GM21619 (cell line): ENCODE results near the gene RDH16.
"Not testable (repeated sequence)": the region's sequence is repeated elsewhere in the genome, so short reads cannot be mapped to it uniquely, and the experiment has no call there.

ENCODE experiments used
- ATAC-seq: cut with Tn5 transposase; IDR thresholded peaks from one replicate; pipeline ENCODE4 v1.9.1; 2021; ENCODE audit not compliant: unreplicated experiment

RDH16 gene

DNA sequence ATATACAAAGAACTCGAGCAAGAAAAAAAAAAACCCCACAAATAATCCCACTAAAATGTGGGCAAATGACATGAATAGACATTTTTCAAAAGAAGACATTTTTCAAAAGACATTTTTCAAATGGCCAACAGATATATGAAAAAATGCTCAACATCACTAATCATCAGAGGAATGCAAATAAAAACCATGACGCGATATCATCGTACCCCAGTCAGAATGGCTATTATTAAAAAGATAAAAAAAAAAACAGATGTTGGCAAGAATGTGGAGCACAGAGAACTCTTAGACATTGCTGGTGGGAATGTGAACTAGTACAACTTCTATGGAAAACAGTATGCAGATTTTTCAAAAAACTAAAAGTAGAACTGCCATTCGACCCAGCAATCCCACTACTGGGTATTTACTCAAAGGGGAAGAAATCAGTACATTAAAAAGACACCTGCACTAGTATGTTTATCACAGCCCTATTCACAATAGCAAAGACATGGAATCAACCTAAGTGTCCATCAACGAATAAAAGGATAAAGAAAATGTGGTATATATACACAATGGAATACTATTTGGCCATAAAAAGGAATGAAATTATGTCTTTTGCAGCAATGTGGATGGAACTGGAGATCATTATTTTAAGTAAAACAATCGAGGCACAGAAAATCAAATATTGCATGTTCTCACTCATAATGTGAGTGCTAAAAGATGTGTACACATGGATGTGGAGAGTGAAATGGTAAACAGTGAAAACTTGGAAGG, 32.6 kb upstream of the RDH16 start:
- no peak for ATAC-seq

DNA sequence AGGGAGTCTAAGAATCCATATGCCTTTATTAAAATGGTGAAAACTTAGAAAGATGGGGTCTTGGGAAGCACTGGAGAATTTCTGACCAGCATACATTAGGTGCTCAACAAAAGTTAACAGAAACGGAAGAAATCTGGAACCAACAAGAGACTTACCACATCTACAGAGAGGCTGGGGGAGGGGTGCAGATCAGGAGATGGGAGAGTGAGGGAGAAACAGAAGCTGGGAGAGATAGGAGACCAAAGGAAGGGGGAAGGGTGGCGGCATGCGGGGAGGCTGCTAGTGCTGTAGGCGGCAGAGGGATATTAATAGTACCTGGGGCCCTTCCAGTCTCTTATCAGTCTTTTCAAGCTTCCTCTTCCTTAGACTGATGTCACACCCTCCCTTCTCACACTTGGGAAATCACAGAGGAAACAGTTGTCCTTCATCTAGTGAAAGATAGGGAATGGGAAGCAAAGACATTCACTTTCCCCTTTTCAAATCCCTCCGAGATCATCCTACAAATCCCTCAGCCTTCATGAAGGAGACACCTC, 30.9 kb upstream of the RDH16 start:
- ATAC-seq = no peak

DNA sequence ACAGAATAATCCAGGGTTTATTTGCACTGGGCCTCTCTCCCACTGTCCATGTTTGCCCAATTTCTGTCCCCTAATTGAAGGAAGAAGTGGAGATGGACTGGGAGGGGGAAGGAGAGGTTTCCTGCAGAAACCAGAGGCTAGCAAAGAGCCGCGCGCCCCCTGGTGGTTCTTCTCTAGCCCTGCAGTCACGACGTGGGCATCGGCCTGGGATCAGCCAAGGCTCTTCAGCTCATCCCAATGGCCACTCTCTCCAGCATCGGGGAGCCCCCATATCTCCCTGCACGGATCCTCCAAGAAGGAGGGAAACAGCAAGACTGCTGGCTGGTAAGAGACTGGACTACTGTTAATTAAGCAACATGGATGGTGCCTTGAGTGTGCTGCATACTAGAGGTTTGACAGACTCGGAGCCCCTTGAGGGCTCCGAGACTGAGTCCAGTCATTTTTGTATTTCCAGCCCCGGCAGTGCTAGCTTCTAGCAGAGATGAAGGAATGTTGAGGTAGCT, 30.2 kb upstream of the RDH16 start:
- ATAC-seq = no peak

DNA sequence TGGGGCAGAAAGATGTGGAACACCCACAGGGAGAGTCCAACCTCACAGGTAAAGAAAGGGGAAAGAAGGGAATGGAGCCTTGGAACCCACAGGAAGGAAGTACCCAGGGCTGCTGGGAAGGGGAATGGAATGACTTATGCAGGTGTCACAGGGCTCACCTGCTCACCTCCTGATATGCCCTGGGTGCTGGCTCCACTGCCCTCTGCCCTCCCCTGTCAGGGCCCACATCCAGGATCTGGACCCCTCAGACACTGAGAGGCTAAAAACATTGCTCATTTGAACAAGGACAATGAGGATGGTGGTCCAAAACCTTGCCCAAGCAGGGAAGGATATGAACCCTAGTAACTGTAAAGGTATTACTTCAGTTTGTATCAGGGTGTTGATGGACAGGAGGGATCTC, 29.6 kb upstream of the RDH16 start:
- ATAC-seq = no peak

DNA sequence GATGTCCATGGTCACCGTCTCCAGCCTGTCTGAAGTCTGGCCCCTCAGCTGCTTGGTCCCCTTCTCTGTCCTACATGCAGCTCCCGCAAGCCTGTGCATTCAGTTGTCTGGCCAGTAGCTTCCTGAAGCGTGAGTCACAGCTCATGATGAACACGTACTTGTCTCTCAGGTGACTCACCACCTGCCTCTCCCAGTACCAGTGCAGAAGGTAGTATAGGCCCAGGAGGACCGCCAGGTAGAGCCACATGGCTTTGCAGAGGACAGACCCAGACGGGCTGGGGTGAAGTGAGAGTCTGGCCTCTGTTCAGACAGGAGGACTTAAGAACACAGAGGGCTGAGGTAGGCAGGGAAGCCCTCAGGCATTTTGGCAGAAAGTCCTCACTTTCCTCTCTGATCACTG, 28.3 kb upstream of the RDH16 start:
- ATAC-seq = not testable (repeated sequence)

DNA sequence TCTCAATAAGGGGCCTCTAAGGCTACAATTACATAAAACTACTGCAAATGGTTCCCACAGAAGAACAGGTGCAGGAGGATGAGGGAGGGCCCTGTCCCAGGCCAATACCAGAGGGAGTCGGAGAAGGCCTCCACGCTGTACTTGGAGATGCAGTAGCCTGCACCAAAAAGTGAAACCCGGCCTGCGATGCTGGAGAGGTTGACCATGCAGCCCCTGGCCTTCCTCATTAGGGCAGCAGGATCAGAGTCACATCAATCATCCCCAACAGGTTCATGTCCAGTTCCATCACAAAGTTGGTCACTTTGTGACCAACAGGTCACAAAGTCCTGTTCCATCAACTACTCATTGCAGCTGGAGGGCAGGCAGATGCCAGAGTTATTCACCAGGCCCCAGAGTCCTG, 26.0 kb upstream of the RDH16 start:
- ATAC-seq = no peak

DNA sequence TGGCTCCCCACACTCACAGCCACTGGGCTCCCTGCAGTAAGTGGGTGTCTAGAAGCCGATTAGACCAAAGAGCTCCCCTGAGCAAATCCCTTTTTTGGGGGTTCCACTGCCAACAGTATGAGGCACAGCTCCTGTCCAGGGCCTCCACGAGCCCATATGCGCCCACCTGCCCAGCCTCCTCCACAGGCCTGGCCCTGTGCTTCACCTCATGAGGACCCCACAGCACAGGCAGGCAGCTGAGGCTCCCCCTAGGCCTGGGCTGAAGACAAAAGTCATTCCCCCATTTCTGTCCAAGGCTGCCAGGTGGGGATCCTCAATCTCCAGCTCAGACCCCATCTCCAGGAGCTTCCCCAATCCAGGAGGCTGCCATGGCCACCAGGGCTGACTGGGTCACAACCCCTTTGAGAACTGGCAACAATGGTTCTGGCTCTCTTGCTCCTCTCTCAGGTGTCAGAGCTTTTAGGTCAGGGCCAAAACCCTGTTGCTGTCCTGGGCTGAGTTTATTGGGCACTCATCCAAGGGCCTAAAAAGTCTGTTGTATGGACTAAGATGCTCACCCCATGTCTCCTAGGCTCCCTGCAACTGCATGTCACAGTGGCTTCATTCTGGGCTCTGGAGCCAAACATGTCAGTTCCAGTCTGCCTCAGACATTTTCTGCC, 25.3 kb upstream of the RDH16 start:
- ATAC-seq = not testable (repeated sequence)

DNA sequence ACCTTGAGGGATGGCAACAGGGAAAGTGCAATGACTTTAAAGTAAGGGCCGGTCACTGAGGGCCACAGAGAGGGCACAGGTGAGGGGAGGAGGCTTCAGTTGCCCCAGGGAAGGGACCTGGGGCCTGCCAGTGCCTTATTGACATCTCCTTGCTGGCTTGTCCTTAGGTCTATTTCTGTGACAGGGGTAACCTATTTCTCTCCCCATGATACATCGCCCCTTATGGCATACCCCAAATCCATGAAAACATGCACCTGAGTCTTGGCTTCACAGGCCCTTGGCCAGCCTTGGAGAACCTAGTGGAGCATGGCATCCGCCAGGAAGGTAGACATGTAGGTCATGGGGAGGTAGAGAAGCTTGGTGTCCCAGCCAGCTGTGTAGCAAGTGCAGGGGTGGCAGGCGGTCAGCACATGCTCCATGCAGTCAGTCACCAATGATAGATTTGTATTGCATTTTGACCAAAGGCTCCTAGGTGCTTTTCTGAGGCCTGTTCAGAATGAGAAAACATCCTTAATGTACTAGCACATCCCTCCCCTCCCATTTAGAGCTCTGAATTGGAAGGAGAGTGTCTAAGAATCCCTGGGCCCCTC, 23.6 kb upstream of the RDH16 start:
- ATAC-seq = no peak

DNA sequence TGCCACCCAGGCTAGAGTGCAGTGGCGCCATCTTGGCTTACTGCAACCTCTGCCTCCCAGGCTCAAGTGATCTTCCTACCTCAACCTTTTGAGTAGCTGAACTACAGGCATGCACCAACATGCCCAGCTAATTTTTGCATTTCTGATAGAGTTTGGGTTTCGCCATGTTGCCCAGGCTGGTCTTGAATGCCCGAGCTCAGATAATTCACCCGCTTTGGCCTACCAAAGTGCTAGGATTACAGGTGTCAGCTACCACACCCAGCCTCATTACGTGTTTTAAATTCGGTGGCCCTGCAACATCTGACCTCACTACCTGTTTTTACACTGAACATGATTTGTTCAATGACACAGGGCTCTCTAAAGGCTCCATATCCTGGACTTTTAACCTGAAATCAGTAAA, 22.9 kb upstream of the RDH16 start:
- ATAC-seq = no peak

DNA sequence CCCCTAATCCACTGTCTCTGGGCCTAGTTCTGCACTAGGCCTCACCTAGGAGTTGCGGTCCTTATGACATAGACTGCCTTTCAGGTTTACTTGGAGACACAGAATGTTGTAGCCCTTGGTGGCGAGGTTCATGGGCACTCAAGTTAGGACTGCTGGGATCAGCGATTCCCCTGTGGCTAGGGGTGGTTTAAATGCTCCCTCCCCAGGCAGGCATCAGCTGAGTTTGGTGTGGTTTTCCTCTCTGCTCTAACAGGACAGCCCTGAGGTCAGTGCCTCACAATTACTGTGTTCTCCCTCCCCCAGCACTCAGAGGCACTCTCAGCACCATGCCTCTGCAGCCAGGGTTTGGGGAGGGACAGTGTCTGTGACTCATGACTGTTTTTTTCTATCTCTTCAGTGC, 22.2 kb upstream of the RDH16 start:
- no peak for ATAC-seq

DNA sequence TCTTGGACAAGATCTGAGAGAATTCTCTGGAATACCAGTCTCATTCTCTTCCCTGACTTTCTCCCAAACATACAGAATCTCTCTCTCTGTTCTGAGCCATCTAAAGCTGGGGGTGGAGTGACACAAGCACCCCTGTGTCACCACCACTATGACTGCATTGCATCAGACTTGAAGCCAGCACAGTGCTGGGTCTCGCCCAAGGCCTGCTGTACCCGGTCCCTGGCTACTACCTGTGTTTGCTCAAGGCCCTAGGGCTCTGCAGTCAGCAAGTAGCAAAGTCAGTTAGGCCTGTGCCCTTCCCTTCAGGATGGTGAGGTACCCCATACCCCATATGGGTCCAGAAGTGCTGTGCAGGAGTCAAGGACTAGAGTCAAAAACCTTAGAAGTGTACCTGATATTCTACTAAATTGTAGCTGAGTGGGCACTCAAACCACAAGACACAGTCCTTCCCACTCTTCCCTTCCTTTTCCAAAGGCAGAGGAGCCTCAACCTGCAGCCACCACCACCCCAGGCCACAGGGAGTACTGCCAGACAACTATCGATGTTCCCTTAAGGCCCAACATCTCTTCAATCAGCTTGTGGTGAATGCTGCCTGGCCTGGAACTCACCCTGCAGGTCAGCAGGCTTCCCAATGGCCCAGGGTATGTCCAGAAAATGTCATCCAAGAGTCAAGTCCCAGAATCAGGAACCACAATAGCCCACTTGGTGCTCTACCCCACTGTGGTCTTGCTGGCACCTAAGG, 21.2 kb upstream of the RDH16 start:
- ATAC-seq = no peak

DNA sequence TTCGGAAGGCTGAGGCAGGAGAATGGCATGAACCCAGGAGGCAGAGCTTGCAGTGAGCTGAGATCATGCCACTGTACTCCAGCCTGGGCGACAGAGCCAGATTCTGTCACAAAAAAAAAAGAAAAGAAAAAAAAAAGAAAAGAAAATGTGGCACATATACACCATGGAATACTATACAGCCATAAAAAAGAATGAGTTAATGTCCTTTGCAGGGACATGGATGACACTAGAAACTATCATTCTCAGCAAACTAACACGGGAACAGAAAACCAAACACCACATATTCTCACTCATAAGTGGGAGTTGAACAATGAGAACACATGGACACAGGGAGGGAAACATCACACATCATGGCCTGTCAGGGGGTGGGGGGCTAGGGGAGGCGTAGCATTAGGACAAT, 20.0 kb upstream of the RDH16 start:
- not testable (repeated sequence) for ATAC-seq

DNA sequence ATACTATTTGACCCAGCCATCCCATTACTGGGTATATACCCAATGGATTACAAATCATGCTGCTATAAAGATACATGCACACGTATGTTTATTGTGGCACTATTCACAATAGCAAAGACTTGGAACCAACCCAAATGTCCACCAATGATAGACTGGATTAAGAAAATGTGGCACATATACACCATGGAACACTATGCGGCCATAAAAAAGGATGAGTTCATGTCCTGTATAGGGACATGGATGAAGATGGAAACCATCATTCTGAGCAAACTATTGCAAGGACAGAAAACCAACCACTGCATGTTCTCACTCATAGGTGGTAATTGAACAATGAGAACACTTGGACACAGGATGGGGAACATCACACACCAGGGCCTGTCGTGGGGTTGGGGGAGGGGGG, 16.8 kb upstream of the RDH16 start:
- ATAC-seq = not testable (repeated sequence)

DNA sequence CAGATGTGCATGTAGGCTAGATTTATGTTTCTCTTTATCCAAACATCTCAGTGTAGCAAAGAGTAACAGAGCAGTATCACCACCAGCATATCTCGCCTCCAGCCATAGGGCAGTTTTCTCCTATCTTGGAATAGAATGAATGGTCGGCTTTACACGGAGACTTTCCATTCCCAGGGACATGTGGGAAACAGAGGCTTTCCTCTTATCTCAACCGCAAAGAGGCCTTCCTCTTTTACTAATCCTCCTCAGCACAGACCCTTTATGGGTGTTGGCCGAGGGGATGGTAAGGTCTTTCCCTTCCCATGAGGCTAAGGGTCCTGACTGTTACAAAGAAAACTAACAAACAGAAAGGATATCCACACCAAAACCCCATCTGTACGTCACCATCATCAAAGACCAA, 11.5 kb upstream of the RDH16 start:
- not testable (repeated sequence) for ATAC-seq

DNA sequence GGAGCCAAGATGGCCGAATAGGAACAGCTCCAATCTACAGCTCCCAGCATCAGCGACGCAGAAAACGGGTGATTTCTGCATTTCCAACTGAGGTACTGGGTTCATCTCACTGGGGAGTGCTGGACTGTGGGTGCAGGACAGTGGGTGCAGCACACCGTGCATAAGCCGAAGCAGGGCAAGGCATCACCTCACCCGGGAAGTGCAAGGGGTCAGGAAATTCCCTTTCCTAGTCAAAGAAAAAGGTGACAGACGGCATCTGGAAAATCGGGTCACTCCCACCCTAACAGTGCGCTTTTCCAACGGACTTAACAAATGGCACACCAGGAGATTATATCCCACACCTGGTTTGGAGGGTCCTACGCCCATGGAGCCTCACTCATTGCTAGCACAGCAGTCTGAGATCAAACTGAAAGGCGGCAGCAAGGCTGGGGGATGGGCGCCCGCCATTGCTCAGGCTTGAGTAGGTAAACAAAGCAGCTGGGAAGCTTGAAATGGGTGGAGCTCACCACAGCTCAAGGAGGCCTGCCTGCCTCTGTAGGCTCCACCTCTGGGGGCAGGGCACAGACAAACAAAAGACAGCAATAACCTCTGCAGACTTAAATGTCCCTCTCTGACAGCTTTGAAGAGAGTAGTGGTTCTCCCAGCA, 8.7 kb upstream of the RDH16 start:
- not testable (repeated sequence) for ATAC-seq

DNA sequence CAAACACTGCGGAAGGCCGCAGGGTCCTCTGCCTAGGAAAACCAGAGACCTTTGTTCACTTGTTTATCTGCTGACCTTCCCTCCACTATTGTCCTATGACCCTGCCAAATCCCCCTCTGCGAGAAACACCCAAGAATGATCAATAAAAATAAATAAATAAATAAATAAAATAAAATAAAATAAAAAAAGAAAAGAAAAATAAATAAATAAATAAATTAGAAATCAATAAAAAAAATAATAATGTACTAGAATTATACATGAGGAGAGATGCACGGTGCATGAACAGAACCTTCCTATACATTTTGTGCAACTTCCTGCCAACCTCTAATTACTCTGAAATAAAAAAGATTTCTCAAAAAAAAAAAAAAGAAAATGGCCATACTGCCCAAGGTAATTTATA, 7.7 kb upstream of the RDH16 start:
- ATAC-seq = not testable (repeated sequence)

DNA sequence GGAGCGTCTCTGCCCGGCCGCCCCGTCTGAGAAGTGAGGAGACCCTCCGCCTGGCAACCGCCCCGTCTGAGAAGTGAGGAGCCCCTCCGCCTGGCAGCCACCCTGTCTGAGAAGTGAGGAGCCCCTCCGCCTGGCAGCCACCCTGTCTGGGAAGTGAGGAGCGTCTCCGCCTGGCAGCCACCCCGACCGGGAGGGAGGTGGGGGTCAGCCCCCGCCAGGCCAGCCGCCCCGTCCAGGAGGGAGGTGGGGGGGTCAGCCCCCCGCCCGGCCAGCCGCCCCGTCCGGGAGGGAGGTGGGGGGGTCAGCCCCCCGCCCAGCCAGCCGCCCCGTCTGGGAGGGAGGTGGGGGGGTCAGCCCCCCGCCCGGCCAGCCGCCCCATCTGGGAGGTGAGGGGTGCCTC, 6.1 kb upstream of the RDH16 start:
- not testable (repeated sequence) for ATAC-seq

DNA sequence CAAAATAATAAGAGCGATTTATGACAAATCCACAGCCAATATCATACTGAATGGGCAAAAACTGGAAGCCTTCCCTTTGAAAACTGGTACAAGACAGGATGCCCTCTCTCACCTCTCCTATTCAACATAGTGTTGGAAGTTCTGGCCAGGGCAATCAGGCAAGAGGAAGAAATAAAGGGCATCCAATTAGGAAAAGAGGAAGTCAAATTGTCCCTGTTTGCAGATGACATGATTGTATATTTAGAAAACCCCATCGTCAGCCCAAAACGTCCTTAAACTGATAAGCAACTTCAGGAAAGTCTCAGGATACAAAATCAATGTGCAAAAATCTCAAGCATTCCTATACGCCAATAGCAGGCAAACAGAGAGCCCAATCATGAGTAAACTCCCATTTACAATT, 4.8 kb upstream of the RDH16 start:
- not testable (repeated sequence) for ATAC-seq

DNA sequence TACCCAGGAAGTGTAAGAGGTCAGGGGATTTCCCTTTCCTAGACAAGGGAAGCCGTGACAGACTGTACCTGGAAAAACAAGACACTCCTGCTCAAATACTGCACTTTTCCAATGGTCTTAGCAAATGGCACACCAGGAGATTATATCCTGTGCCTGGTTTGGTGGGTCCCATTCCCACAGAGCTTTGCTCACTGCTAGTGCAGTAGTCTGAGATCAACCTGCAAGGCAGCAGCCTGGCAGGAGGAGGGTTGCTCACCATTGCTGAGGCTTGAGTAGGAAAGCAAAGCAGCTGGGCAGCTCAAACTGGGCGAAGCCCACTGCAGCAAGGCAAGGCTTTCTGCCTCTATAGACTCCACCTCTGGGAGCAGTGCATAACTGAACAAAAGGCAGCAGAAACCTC, 1.0 kb upstream of the RDH16 start:
- ATAC-seq = no peak

DNA sequence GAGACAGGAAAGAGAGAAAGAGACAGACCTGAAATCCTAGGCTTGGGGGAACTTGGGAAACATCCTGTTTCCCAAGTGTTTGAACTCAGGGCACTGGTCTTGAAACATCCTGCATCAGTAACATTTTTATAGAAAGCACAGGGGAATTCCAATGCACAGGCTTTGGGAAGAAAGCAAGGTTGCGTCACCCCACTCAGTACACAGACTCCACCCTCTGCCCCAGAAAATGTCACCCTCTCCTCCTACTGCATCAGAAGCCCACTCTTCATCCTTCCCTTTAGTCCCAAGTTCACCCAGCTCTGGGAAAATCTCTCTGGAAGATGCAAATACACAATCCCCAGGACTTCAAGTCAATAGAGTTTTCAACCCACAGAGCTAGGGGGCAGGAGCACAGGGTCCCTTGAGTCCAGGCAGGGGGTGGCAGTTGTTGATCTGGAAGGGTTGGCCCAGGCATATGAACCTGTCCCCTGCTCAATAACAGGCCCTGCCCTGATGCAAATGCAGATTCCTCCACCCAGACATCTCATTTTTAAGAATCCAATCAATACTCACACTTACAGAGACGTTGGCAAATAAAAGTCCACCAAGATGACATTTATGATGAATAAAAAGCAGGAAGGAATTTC, 1.7 kb downstream of the RDH16 start:
- no peak for ATAC-seq
